H1 (cell line): Measurements from ENCODE around the gene SMIM5. TPM values are rescaled to one million over a fixed set of nuclear protein-coding genes. Genes with fewer than 3 reads are reported as not detected.

Experiments
- CTCF ChIA-PET: fragments of 300-600 bp; sonication (Branson Sonifier 250); formaldehyde crosslinking; loops from one replicate; lab custom pipeline; 2021; ENCODE audit not compliant: partially characterized antibody; lab: Charles Lee
- POLR2A ChIA-PET: fragments of 300-600 bp; sonication (Branson Sonifier 250); formaldehyde crosslinking; loops from one replicate; lab custom pipeline; 2021; ENCODE audit warnings: inconsistent platforms; ENCODE audit not compliant: partially characterized antibody; lab: Charles Lee
- DNase-seq, 2 experiments: peaks; one replicate each; pipeline versions ENCODE4 v3.0.0 to v3.0.0-alpha.2; 2010 to 2022; ENCODE audit warnings: low spot score in 2 of 2, low read depth in 1 of 2, mixed read lengths in 1 of 2
- FAIRE-seq: peaks from 2 replicates; lab custom pipeline; 2011; peaks lifted over from hg19 to GRCh38; lab: Jason Lieb, UNC
- H2AFZ ChIP-seq: 2 replicates; pipeline ENCODE4 v1.8.1; 2012; ENCODE audit warnings: low read length, inconsistent platforms
- H2AK5ac ChIP-seq: 2 replicates; pipeline ENCODE4 v1.6.1; 2013; ENCODE audit warnings: low read depth, low read length
- H2BK120ac ChIP-seq: replicated peaks from 2 replicates; pipeline ENCODE3; 2013; ENCODE audit warnings: low read depth, low read length, inconsistent platforms
- H2BK12ac ChIP-seq: 2 replicates; pipeline ENCODE4 v1.6.1; 2013; ENCODE audit warnings: low read depth, low read length
- H2BK15ac ChIP-seq: 2 replicates; pipeline ENCODE4 v1.6.1; 2013; ENCODE audit warnings: low read length
- H2BK20ac ChIP-seq: 2 replicates; pipeline ENCODE4 v1.6.1; 2013; ENCODE audit warnings: low read length
- H2BK5ac ChIP-seq: 2 replicates; pipeline ENCODE4 v1.6.1; 2013; ENCODE audit warnings: low read depth, low read length
- H3K14ac ChIP-seq: 2 replicates; pipeline ENCODE4 v1.6.1; 2013; ENCODE audit warnings: inconsistent platforms; ENCODE audit not compliant: insufficient read length
- H3K18ac ChIP-seq: 2 replicates; pipeline ENCODE4 v1.6.1; 2013; ENCODE audit warnings: low read length; ENCODE audit errors: extremely low read depth
- H3K23ac ChIP-seq: 2 replicates; pipeline ENCODE4 v1.6.1; 2013; ENCODE audit warnings: inconsistent platforms; ENCODE audit not compliant: insufficient read length
- H3K23me2 ChIP-seq: 2 replicates; pipeline ENCODE4 v1.6.1; 2013; ENCODE audit warnings: low read depth, low read length
- H3K27ac ChIP-seq: 2 replicates; pipeline ENCODE4 v1.6.1; 2011; ENCODE audit warnings: low read depth, low read length, inconsistent platforms
- H3K27me3 ChIP-seq, 4 experiments: replicated peaks in 1 of 4; 1 replicate in 1 of 4; 2 replicates in 3 of 4; pipeline versions ENCODE4 v1.6.1 to v1.8.1; 2011 to 2013; ENCODE audit warnings: low read length in 3 of 4, mild to moderate bottlenecking in 3 of 4, inconsistent platforms in 2 of 4, mixed read lengths in 2 of 4, moderate library complexity in 1 of 4; ENCODE audit not compliant: control insufficient read depth in 3 of 4, insufficient read depth in 3 of 4; ENCODE audit errors: extremely low read depth in 1 of 4
- H3K36me3 ChIP-seq, 4 experiments: 2 replicates each; pipeline versions ENCODE4 v1.6.1 to v1.8.1; 2011 to 2013; ENCODE audit warnings: mild to moderate bottlenecking in 4 of 4, low read length in 3 of 4, moderate library complexity in 2 of 4, control low read depth in 1 of 4, inconsistent platforms in 1 of 4; ENCODE audit not compliant: insufficient read depth in 4 of 4, control insufficient read depth in 2 of 4
- H3K4ac ChIP-seq: replicated peaks from 2 replicates; pipeline ENCODE3; 2013; ENCODE audit warnings: low read length, low read depth, mixed read lengths, inconsistent platforms; ENCODE audit not compliant: insufficient read length
- H3K4me1 ChIP-seq, 4 experiments: replicated peaks in 1 of 4; 1 replicate in 1 of 4; 2 replicates in 3 of 4; pipeline versions ENCODE4 v1.6.1 to v1.8.1; 2011 to 2013; ENCODE audit warnings: low read length in 3 of 4, inconsistent platforms in 2 of 4, mixed read lengths in 1 of 4; ENCODE audit not compliant: insufficient read depth in 4 of 4, control insufficient read depth in 3 of 4
- H3K4me2 ChIP-seq, 2 experiments: 2 replicates each; pipeline versions ENCODE4 v1.6.1 to v1.8.1; 2011 to 2013; ENCODE audit warnings: low read depth in 2 of 2, low read length in 2 of 2, control low read depth in 1 of 2, inconsistent platforms in 1 of 2, mild to moderate bottlenecking in 1 of 2; ENCODE audit not compliant: insufficient read depth in 1 of 2
- H3K4me3 ChIP-seq, 4 experiments: fragments of 200-600, 300-600 bp in 1 of 4; sonication (generic), shearing (Covaris generic), sonication (Bioruptor Twin) in 1 of 4; 2 replicates each; pipeline versions ENCODE4 v1.5.1 to v1.8.1; 2011 to 2016; ENCODE audit warnings: low read length in 4 of 4, low read depth in 3 of 4, control low read depth in 2 of 4, inconsistent platforms in 2 of 4, mild to moderate bottlenecking in 2 of 4, mixed read lengths in 1 of 4, moderate library complexity in 1 of 4; ENCODE audit not compliant: insufficient read depth in 2 of 4; ENCODE audit errors: extremely low read depth in 1 of 4
- H3K56ac ChIP-seq: replicated peaks from 2 replicates; pipeline ENCODE3; 2013; ENCODE audit warnings: low read depth, mild to moderate bottlenecking, mixed read lengths, low read length, inconsistent platforms; ENCODE audit not compliant: insufficient read length
- H3K79me1 ChIP-seq: 2 replicates; pipeline ENCODE4 v1.6.1; 2013; ENCODE audit warnings: low read depth, low read length, control low read depth
- H3K79me2 ChIP-seq, 2 experiments: 2 replicates each; pipeline versions ENCODE4 v1.6.1 to v1.8.1; 2012 to 2013; ENCODE audit warnings: low read length in 2 of 2, mild to moderate bottlenecking in 2 of 2, inconsistent platforms in 1 of 2; ENCODE audit not compliant: insufficient read depth in 2 of 2, control insufficient read depth in 1 of 2
- H3K9ac ChIP-seq, 4 experiments: replicated peaks in 1 of 4; 1 replicate in 1 of 4; 2 replicates in 3 of 4; pipeline versions ENCODE4 v1.6.1 to v1.8.1; 2011 to 2013; ENCODE audit warnings: low read depth in 3 of 4, low read length in 3 of 4, control low read depth in 2 of 4, mild to moderate bottlenecking in 2 of 4, moderate library complexity in 2 of 4, inconsistent platforms in 1 of 4; ENCODE audit errors: extremely low read depth in 1 of 4
- H3K9me3 ChIP-seq, 2 experiments: 2 replicates each; pipeline versions ENCODE4 v1.6.1 to v1.8.1; 2012 to 2013; ENCODE audit warnings: mild to moderate bottlenecking in 2 of 2, moderate library complexity in 2 of 2, control low read depth in 1 of 2, inconsistent platforms in 1 of 2, low read depth in 1 of 2, low read length in 1 of 2, mixed read lengths in 1 of 2; ENCODE audit not compliant: insufficient read depth in 2 of 2
- H4K20me1 ChIP-seq, 2 experiments: replicated peaks in 1 of 2; 2 replicates each; pipeline versions ENCODE3 to v1.8.1; 2011 to 2013; ENCODE audit warnings: inconsistent platforms in 2 of 2, low read length in 2 of 2, mild to moderate bottlenecking in 1 of 2; ENCODE audit not compliant: insufficient read depth in 2 of 2, control insufficient read depth in 1 of 2
- H4K5ac ChIP-seq: 2 replicates; pipeline ENCODE4 v1.6.1; 2013; ENCODE audit warnings: low read length, low read depth, mixed read lengths, inconsistent platforms; ENCODE audit not compliant: insufficient read length
- H4K8ac ChIP-seq: 2 replicates; pipeline ENCODE4 v1.8.0; 2013; ENCODE audit warnings: mild to moderate bottlenecking, moderate library complexity, low read length, inconsistent platforms; ENCODE audit not compliant: insufficient read depth; ENCODE audit errors: extremely low read depth
- H4K91ac ChIP-seq: replicated peaks from 2 replicates; pipeline ENCODE3; 2013; ENCODE audit warnings: low read length, mixed read lengths, inconsistent platforms; ENCODE audit not compliant: insufficient read length
- ASH2L ChIP-seq: fragments of 200-600, 300-600 bp; sonication (generic); IDR thresholded peaks from one replicate; pipeline ENCODE4 v1.7.1; 2017; ENCODE audit warnings: low read length
- EP300 ChIP-seq, 2 experiments: IDR thresholded peaks; 1 replicate in 1 of 2; 2 replicates in 1 of 2; pipeline ENCODE4 v1.6.1; 2011 to 2012; ENCODE audit warnings: low read depth in 2 of 2, low read length in 2 of 2, mild to moderate bottlenecking in 2 of 2, borderline replicate concordance in 1 of 2, inconsistent platforms in 1 of 2, moderate library complexity in 1 of 2
- POU5F1 ChIP-seq: IDR thresholded peaks from 2 replicates; pipeline ENCODE4 v1.6.1; 2011; ENCODE audit warnings: low read depth, mild to moderate bottlenecking, low read length, moderate library complexity
- SP1 ChIP-seq: IDR thresholded peaks from 2 replicates; pipeline ENCODE4 v1.6.1; 2011; ENCODE audit warnings: low read depth, low read length
- SRF ChIP-seq: IDR thresholded peaks from 2 replicates; pipeline ENCODE4 v1.6.1; 2011; ENCODE audit warnings: mild to moderate bottlenecking, low read depth, low read length, moderate library complexity
- WGBS, 2 experiments: shearing (Covaris generic) in 1 of 2; methylation state at CpG; one replicate each; pipeline versions ENCODE4 v1.1.6 to v1.1.7; 2013 to 2015; ENCODE audit warnings: low lambda C conversion rate in 2 of 2, mixed read lengths in 2 of 2, inconsistent platforms in 1 of 2, low coverage in 1 of 2, missing lambda C conversion rate in 1 of 2; ENCODE audit not compliant: insufficient replicate concordance in 2 of 2, insufficient coverage in 1 of 2, insufficient read length in 1 of 2; ENCODE audit errors: extremely low coverage in 1 of 2, missing lambda C conversion rate in 1 of 2; 5-methylcytosine and 5-hydroxymethylcytosine counted together
- polyA plus RNA-seq, 7 experiments: library from polyadenylated mRNA; depleted of rRNA in 3 of 7; stranded (reverse) in 5 of 7; unstranded in 2 of 7; fragments of >200 nt in 5 of 7; fragments of 200-250 nt in 2 of 7; gene quantifications; 1 replicate in 5 of 7; 2 replicates in 1 of 7; 4 replicates in 1 of 7; pipeline versions ENCODE4 v1.2.1 to v1.2.3, GENCODE V29; 2011 to 2013; ENCODE audit warnings: missing spikeins in 2 of 7, mixed read lengths in 2 of 7
- total RNA-seq: library from RNA; stranded (reverse); fragmentation: NEBNext Ultra II Directional; extraction: Animal tissue kit (Norgen Biotek cat#: 25700); gene quantifications from 2 replicates; pipeline ENCODE4 v1.2.1, GENCODE V29; 2021
- TF ChIP-seq, protein P1 (sequence below): IDR thresholded peaks from 2 replicates; pipeline ENCODE4 v1.6.1; 2012; ENCODE audit warnings: inconsistent platforms
- TF ChIP-seq, protein P2 (sequence below), 3 experiments: IDR thresholded peaks; 1 replicate in 2 of 3; 2 replicates in 1 of 3; pipeline versions ENCODE4 v1.5.1 to v1.6.1; 2011; ENCODE audit warnings: low read length in 3 of 3, mild to moderate bottlenecking in 3 of 3, inconsistent platforms in 2 of 3, low read depth in 1 of 3, moderate library complexity in 1 of 3; ENCODE audit not compliant: insufficient read depth in 1 of 3; ENCODE audit errors: control extremely low read depth in 1 of 3

The SMIM5 gene
- total and polyA plus RNA-seq, 2 of the 8 experiments (the other 6 are each of a cell fraction or from before 2014, with no cell fraction given) = not detected

DNA sequence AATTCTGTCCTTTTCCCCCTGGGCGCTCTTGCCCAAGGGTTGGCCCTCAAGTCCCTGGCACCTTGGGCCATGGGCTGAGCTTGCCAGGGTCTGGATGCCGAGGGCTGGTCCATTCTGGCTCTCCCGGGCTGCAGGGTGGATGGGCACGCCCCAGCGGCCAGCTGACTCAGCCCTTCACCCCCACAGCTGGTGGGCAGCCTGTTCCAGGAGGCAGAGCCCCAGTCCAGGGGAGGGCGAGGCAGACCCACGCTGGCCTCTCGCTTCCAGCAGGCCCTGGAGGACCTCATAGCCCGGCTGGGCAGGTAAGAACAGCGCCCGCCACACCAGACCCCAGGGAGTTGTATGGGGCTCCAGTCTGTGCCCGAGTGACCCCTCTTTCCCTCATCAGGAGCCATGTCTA lies 30.6 kb upstream of the SMIM5 start:
- H3K27ac ChIP-seq = no peak overlapping the region
- H3K79me2 ChIP-seq = no peaks in the 10 kb centered on the region
- H4K20me1 ChIP-seq = peaks cover 0 to 2% of the 10 kb centered on the region in 2 experiments
- H4K8ac ChIP-seq = no peak overlapping the region; the same call in 1 of the 2 replicates
- no peak overlapping the region; the same call in 1 of the 2 replicates for H2BK15ac ChIP-seq
- H3K36me3 ChIP-seq = no peaks in the 10 kb centered on the region
- no peak overlapping the region for H4K5ac ChIP-seq
- H3K4me3 ChIP-seq = no peak overlapping the region
- H2AFZ ChIP-seq = no peak overlapping the region
- no peaks in the 10 kb centered on the region for H3K27me3 ChIP-seq
- no peak overlapping the region for H3K9ac ChIP-seq
- WGBS, 2 experiments = 87% methylated on average over 12 of the region's 12 CpGs; no CpG with 5 or more reads in 1 of the 2 experiments
- no peak overlapping the region for H4K91ac ChIP-seq
- TF ChIP-seq SP1 (no peak), ASH2L (no peak), EP300 (IDR thresholded peaks at IDR 0.05; ENCODE audit: borderline replicate concordance in 1 of 2, low read depth in 2 of 2, low read length in 2 of 2) (no peak), SRF (no peak), POU5F1 (no peak)
- TF ChIP-seq, protein P1, sequence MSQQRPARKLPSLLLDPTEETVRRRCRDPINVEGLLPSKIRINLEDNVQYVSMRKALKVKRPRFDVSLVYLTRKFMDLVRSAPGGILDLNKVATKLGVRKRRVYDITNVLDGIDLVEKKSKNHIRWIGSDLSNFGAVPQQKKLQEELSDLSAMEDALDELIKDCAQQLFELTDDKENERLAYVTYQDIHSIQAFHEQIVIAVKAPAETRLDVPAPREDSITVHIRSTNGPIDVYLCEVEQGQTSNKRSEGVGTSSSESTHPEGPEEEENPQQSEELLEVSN = no peak
- TF ChIP-seq, protein P2, sequence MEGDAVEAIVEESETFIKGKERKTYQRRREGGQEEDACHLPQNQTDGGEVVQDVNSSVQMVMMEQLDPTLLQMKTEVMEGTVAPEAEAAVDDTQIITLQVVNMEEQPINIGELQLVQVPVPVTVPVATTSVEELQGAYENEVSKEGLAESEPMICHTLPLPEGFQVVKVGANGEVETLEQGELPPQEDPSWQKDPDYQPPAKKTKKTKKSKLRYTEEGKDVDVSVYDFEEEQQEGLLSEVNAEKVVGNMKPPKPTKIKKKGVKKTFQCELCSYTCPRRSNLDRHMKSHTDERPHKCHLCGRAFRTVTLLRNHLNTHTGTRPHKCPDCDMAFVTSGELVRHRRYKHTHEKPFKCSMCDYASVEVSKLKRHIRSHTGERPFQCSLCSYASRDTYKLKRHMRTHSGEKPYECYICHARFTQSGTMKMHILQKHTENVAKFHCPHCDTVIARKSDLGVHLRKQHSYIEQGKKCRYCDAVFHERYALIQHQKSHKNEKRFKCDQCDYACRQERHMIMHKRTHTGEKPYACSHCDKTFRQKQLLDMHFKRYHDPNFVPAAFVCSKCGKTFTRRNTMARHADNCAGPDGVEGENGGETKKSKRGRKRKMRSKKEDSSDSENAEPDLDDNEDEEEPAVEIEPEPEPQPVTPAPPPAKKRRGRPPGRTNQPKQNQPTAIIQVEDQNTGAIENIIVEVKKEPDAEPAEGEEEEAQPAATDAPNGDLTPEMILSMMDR (IDR thresholded peaks at IDR 0.05; ENCODE audit: control extremely low read depth in 1 of 3, insufficient read depth in 1 of 3, low read depth in 1 of 3, low read length in 3 of 3) = no peak
- FAIRE-seq = no peak
- H3K4me2 ChIP-seq = no peak overlapping the region
- H3K4ac ChIP-seq = no peak overlapping the region
- H2BK20ac ChIP-seq = no peak overlapping the region
- H3K14ac ChIP-seq = no peak overlapping the region
- H3K23ac ChIP-seq = no peak overlapping the region
- no peak overlapping the region for H2AK5ac ChIP-seq
- no peak overlapping the region for H2BK12ac ChIP-seq
- H3K9me3 ChIP-seq = no peaks in the 10 kb centered on the region
- H2BK5ac ChIP-seq = no peak overlapping the region
- H2BK120ac ChIP-seq = no peak overlapping the region
- no peaks in the 10 kb centered on the region for H3K23me2 ChIP-seq
- no peak for DNase-seq
- POLR2A ChIA-PET = interaction anchor here (2.7 to 3.7 kb wide), 2 partner anchors 9 to 17 kb away, joined by 7 to 19 read pairs; no protein-coding TSS in a partner anchor
- no peak overlapping the region for H3K18ac ChIP-seq
- H3K79me1 ChIP-seq = no peaks in the 10 kb centered on the region
- H3K56ac ChIP-seq = no peak overlapping the region
- CTCF ChIA-PET = interaction anchor here (0.7 to 59.2 kb wide), 14 partner anchors 8 to 173 kb away, joined by 3 to 2200 read pairs (median 6); partner anchors contain the start of genes RECQL5, SAP30BP, SMIM5 and TMEM94
- no peaks in the 10 kb centered on the region; a peak in 1 of 7 replicates for H3K4me1 ChIP-seq
